Activated B cell treated with CpG ODN at 0.5 μM for 24 hours (primary cell): ENCODE measurements around the gene PTPRD. TPM values are rescaled to one million over a fixed set of nuclear protein-coding genes. Genes with fewer than 3 reads are reported as not detected.

Experiments used
- ATAC-seq: fragments of 200-7000 bp; cut with Tn5 transposase; one replicate; pipeline ENCODE4 v1.10.0; 2021; ENCODE audit warnings: low read depth, mild to moderate bottlenecking, moderate library complexity
- CTCF ChIA-PET: fragments of 350-600 bp; sonication (Branson Sonifier 250); formaldehyde crosslinking; loops from one replicate; lab custom pipeline; 2021; ENCODE audit warnings: antibody characterized with exemption; lab: Charles Lee
- POLR2A ChIA-PET: fragments of 350-600 bp; sonication (Branson Sonifier 250); formaldehyde crosslinking; loops from one replicate; lab custom pipeline; 2021; ENCODE audit warnings: antibody characterized with exemption; lab: Charles Lee
- DNase-seq: peaks from one replicate; pipeline ENCODE4 v3.0.0; 2022
- H3K27ac Mint-ChIP-seq: one replicate; pipeline ENCODE4 v1.8.0; 2020; ENCODE audit warnings: mixed read lengths
- H3K27me3 Mint-ChIP-seq: one replicate; pipeline ENCODE4 v1.8.0; 2021; ENCODE audit warnings: mixed read lengths
- H3K36me3 Mint-ChIP-seq: one replicate; pipeline ENCODE4 v1.8.0; 2021; ENCODE audit warnings: low read depth, mixed read lengths
- H3K4me1 Mint-ChIP-seq: one replicate; pipeline ENCODE4 v1.8.0; 2021; ENCODE audit warnings: mixed read lengths
- H3K4me3 Mint-ChIP-seq: one replicate; pipeline ENCODE4 v1.8.0; 2020; ENCODE audit warnings: mild to moderate bottlenecking, mixed read lengths
- H3K9me3 Mint-ChIP-seq: one replicate; pipeline ENCODE4 v1.8.0; 2020; ENCODE audit warnings: mixed read lengths
- intact Hi-C: fragments of 100-400 bp; cut with micrococcal nuclease; formaldehyde crosslinking; loops from one replicate; pipeline ENCODE4 v1.15.1; 2024
- total RNA-seq: library from RNA; stranded (reverse); gene quantifications from 2 replicates; pipeline ENCODE4 v1.2.3, GENCODE V29; 2022
- TF ChIP-seq, protein P1 (sequence below): fragments of 200-600 bp; IDR thresholded peaks from one replicate; pipeline ENCODE4 v1.8.0; 2022; ENCODE audit warnings: antibody characterized with exemption, mild to moderate bottlenecking

PTPRD gene
- total RNA-seq, 1 donor from 2014 or later = 0.04 TPM

DNA sequence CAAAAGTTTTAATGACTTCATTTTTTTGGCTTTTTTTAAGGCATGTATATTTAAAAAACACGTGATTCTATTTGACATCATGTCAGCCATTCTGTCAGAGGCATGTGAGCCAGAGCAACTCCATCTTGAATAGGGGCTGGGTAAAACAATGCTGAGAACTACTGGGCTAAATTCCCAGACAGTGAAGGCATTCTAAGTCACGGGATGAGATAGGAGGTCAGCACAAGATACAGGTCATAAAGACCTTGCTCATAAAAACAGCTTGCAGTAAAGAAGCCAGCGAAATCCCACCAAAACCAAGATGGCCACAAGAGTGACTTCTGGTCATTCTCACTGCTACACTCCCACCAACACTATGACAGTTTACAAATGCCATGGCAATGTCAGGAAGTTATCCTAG is 1812.6 kb downstream of the PTPRD start:
- intact Hi-C loops = no loop called here
- TF ChIP-seq, protein P1, sequence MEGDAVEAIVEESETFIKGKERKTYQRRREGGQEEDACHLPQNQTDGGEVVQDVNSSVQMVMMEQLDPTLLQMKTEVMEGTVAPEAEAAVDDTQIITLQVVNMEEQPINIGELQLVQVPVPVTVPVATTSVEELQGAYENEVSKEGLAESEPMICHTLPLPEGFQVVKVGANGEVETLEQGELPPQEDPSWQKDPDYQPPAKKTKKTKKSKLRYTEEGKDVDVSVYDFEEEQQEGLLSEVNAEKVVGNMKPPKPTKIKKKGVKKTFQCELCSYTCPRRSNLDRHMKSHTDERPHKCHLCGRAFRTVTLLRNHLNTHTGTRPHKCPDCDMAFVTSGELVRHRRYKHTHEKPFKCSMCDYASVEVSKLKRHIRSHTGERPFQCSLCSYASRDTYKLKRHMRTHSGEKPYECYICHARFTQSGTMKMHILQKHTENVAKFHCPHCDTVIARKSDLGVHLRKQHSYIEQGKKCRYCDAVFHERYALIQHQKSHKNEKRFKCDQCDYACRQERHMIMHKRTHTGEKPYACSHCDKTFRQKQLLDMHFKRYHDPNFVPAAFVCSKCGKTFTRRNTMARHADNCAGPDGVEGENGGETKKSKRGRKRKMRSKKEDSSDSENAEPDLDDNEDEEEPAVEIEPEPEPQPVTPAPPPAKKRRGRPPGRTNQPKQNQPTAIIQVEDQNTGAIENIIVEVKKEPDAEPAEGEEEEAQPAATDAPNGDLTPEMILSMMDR = no peak
- H3K4me1 Mint-ChIP-seq = no peaks in the 10 kb centered on the region

DNA sequence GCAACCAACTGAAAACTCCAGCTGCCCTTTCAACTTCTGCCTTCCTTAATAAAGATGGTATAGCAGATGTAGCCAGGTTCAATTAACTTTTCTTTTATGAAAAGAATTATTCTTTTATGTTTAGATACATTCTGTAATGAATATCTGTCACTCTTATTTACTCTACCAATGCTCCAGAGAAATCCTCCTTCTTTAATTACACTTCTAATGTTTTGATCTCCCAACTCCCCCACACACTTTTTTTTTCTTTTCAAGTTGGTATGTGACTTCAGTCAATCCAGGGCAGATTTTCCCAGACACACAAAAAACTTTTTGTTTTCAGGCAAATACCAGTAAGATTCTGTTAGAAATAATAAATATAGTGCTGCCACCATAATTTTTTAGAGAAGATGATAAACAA is 1813.2 kb downstream of the PTPRD start:
- Mint-ChIP-seq H3K4me3 (no peak overlapping the region), H3K4me1 (no peaks in the 10 kb centered on the region), H3K27me3 (no peaks in the 10 kb centered on the region), H3K36me3 (no peaks in the 10 kb centered on the region), H3K9me3 (no peaks in the 10 kb centered on the region), H3K27ac (no peak overlapping the region)
- no peak for ATAC-seq
- TF ChIP-seq, protein P1 = no peak
- no peak for DNase-seq
- intact Hi-C loops = no loop called here
- POLR2A ChIA-PET = no interaction called here
- CTCF ChIA-PET = no interaction called here

More for the DNA sequence above, 1812.6 kb downstream of the PTPRD start:
- Mint-ChIP-seq H3K27me3 (no peaks in the 10 kb centered on the region), H3K4me3 (no peak overlapping the region), H3K27ac (no peak overlapping the region), H3K9me3 (no peaks in the 10 kb centered on the region), H3K36me3 (no peaks in the 10 kb centered on the region)
- ATAC-seq (no peak), DNase-seq (no peak)
- POLR2A ChIA-PET = no interaction called here
- CTCF ChIA-PET = no interaction called here

DNA sequence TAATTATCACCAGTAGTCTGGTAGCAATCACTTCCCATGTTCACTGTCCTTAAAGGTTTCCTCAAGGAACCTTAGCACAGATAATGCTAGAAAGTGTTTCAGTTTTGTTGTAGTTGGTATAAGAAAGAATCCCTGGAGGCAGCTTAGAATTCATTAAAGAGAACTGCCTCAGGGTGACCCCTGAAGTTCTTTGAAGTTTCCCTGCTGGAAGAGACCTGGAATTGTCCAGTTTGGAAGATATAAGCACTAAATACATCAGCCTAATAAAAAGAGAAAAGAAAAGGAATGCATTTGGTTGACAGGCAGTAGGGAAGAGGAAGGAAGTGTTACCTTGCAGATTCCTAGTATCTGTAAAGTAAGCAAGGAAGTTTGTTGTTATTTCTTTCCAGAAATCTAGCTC is 1813.6 kb downstream of the PTPRD start:
- no peaks in the 10 kb centered on the region for H3K36me3 Mint-ChIP-seq
- ChIA-PET POLR2A (no interaction called here), CTCF (no interaction called here)
- TF ChIP-seq, protein P1 = no peak
- H3K27me3 Mint-ChIP-seq = no peaks in the 10 kb centered on the region
- intact Hi-C loops = no loop called here
- no peaks in the 10 kb centered on the region for H3K9me3 Mint-ChIP-seq
- ATAC-seq (no peak), DNase-seq (no peak)
- no peaks in the 10 kb centered on the region for H3K4me1 Mint-ChIP-seq
- no peak overlapping the region for H3K4me3 Mint-ChIP-seq
- no peak overlapping the region for H3K27ac Mint-ChIP-seq

DNA sequence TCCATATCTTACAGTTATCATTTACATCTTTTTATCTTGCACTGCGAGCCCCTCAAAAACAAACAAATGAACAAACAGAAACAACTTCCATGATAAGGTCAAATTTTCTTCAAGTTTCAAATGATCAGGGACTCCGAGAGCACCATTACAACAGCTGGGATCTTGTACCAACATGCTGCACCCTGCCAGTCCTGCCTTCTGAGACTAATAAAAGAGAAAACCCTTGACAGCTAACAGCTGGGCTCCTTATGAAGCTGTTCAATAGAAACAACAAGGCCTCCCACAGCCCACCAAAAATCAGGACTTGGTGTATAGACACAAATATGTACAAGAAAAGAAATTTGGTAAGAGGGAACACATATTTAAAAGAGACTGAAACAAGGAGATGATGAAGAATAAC is 1828.0 kb downstream of the PTPRD start:
- no peak overlapping the region for H3K27ac Mint-ChIP-seq
- TF ChIP-seq, protein P1 = no peak
- ATAC-seq (no peak), DNase-seq (no peak)
- POLR2A ChIA-PET = no interaction called here
- intact Hi-C loops = no loop called here
- no peaks in the 10 kb centered on the region for H3K9me3 Mint-ChIP-seq
- no peaks in the 10 kb centered on the region for H3K27me3 Mint-ChIP-seq
- H3K36me3 Mint-ChIP-seq = no peaks in the 10 kb centered on the region
- H3K4me3 Mint-ChIP-seq = no peak overlapping the region
- H3K4me1 Mint-ChIP-seq = no peaks in the 10 kb centered on the region
- CTCF ChIA-PET = no interaction called here

DNA sequence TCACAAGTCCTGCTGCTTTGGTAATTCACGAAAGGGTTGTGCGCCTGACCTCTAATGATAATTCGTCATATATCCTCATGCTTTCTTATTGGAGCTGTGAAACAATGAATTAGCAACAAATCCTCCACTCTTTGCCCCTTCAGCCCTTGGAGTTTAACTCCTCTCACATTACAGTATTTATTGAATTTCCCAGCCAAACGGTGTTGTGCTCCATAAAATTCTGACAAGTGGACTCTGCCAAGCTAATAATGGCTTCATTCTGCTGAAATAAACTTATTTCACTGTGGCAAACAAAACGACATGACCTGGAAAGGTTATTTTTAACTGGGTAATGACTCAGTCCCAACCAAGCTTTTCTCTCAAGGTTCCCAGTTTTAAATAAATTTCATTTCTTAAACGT is 1828.9 kb downstream of the PTPRD start:
- TF ChIP-seq, protein P1 = no peak
- no peak for ATAC-seq
- DNase-seq = no peak
- ChIA-PET POLR2A (no interaction called here), CTCF (no interaction called here)
- Mint-ChIP-seq H3K9me3 (no peaks in the 10 kb centered on the region), H3K27ac (no peak overlapping the region), H3K36me3 (no peaks in the 10 kb centered on the region), H3K27me3 (no peaks in the 10 kb centered on the region), H3K4me1 (no peaks in the 10 kb centered on the region), H3K4me3 (no peak overlapping the region)
- intact Hi-C loops = no loop called here
